GM12873 (cell line): ENCODE measurements around the gene DBN1.
A peak's percentile ranks its signal among the peaks of the same experiment; 100 is the strongest.

Source experiments
- TF ChIP-seq, protein P1 (sequence below): IDR thresholded peaks from 2 replicates; pipeline ENCODE4 v1.5.1; 2012; ENCODE audit warnings: low read depth, mild to moderate bottlenecking, moderate library complexity, low read length, control low read depth; ENCODE audit not compliant: insufficient read depth; ENCODE audit errors: missing control alignments

DBN1 gene

DNA sequence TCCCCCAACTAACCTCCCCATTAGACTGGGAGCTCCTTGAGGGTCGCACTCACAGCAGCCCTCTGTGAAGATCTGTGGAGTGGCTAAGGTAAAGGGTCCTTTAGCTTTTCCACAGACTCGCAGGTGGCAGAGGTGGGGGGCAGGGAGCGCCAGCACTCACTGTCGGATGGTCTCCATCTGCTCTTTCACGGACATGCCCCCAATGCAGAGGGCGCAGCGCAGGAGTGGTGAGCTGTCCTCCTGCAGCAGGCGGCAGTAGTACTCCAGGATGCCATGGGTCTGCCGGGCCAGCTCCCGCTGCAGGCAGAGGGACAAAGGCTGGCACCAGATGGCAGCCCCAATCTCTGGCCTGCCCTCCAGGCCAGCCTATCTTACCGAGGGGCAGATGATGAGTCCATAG, 41.1 kb upstream of the DBN1 start:
- TF ChIP-seq, protein P1, sequence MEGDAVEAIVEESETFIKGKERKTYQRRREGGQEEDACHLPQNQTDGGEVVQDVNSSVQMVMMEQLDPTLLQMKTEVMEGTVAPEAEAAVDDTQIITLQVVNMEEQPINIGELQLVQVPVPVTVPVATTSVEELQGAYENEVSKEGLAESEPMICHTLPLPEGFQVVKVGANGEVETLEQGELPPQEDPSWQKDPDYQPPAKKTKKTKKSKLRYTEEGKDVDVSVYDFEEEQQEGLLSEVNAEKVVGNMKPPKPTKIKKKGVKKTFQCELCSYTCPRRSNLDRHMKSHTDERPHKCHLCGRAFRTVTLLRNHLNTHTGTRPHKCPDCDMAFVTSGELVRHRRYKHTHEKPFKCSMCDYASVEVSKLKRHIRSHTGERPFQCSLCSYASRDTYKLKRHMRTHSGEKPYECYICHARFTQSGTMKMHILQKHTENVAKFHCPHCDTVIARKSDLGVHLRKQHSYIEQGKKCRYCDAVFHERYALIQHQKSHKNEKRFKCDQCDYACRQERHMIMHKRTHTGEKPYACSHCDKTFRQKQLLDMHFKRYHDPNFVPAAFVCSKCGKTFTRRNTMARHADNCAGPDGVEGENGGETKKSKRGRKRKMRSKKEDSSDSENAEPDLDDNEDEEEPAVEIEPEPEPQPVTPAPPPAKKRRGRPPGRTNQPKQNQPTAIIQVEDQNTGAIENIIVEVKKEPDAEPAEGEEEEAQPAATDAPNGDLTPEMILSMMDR: no peak

DNA sequence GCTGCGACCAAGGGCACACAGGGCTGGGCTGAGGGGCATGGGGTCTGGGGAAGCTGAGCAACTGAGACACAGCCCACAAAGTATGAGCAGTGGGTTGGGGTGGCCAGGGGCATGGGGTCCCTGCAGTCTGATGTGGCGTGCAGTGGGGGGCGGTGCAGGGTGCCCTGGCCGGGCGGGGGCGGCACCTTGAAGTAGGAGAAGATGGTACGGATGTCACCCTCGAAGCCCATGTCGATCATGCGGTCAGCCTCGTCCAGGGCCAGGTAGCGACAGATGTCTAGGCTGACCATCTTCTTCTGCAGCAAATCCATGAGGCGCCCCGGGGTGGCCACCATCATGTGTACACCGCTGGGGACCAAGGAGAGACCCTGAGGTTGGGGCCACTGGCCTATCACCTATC, 40.1 kb upstream of the DBN1 start:
- TF ChIP-seq, protein P1: no peak

DNA sequence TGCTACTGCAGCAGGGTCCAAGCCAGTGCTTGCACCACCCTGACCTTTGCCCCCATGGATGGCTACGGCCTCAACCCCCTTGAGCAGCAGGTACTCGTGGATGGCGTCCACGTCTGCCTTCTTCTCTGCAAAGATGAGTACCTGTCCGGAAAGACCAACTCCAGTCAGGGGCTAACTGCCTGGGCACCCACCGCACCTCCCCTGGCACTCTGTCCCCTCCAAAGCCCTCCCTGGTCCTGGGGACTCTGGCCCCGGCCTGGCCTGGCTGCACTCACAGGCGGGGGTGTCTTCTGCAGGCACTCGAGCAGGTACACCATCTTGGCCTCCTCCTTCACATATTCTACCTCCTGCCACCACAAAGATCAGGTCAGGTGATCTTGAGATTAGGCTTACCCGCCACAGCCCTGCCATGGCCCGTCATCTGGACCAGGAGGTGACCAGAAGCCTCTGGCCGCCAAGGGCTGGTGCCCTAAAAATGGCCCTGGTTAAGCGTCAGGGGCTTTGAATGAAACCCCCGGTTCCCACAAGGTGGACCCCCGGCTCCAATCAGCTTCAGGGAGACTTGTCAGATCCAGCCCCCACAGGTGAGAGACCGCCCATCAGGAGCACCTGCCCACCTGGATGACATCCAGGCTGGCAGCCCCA, 39.4 kb upstream of the DBN1 start:
- TF ChIP-seq, protein P1: no peak

DNA sequence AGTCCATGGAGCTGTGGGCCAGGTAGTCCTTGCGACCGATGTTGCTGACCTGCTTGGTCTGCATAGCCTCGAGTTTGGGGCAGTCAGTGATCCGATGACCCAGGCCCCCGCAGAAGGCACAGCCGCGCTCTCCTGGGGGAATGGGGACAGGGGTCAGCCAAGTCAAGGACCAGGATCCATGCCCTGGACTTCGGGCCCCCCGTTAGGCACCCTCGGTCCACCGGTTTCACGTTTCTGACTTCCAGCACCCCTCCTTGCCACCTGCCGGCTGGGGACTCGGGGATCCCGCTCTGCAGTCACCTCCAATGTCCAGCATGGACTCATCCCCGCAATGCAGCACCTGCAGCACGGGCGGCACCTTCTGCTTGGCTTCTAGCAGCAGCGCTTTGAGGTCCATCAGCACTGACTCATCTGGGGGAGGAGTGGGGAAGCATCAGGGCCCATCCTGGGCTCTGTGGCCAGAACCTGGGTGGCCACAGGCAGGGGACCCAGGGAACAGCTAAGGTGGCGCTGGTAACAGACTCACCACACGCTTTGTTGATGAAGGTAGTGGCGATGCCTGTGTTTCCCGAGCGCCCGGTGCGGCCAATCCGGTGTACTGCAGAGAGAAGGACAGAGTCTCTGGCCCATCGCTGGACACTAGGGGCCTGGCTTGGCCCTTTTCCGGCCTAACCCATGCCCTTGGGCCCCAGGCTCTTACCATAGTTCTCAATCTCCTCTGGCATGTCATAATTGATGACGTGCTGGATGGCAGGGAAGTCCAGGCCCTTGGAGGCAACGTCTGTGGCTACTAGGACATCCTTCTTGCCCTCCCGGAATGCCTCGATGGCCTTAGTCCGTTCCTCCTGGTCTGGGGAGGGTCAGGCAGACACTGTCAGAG, 38.6 kb upstream of the DBN1 start:
- TF ChIP-seq, protein P1: no peak

DNA sequence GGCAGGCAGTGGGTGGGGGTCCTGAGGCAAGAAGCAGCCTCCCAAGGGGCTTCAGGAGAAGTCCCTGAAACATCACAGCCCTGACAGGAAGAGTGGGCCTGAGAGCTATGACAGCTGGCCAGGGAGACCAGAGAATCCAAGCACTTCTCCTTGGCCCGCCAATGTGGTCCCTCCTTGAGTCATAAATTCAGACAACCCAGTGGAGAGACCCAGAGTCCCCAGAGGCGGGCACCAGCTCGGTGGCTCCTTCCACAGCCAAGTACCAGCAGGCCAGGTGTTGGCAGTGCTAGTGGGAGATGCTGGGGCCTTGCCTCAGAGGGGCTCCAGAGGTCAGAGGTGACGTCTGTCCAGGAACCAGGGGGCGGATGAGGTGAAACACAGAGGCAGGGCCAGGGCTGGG, 37.7 kb upstream of the DBN1 start:
- TF ChIP-seq, protein P1: no peak

DNA sequence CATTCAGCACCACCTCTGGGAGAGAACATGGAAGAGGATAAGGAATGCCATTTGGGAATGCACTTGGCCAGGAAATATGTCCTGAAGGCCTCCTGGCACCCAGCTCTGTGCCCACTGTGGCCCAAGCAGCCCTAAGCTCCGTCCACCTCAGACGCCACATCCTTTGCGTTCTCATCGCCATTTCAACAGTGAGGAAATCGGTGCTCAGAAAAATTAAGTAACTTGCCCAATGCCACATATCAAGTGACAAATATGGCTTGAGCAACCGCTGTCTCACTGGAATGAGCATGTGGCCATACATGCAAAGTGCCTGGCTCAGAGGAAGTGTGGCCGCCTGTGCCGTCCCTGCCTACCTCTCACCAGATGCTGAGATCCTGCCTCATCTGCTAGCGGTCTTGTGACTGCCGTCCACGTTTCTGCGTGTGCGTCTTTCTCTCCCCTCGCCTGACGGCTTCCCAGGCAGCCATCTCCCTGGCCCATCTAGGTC, 37.2 kb upstream of the DBN1 start:
- TF ChIP-seq, protein P1: no peak

DNA sequence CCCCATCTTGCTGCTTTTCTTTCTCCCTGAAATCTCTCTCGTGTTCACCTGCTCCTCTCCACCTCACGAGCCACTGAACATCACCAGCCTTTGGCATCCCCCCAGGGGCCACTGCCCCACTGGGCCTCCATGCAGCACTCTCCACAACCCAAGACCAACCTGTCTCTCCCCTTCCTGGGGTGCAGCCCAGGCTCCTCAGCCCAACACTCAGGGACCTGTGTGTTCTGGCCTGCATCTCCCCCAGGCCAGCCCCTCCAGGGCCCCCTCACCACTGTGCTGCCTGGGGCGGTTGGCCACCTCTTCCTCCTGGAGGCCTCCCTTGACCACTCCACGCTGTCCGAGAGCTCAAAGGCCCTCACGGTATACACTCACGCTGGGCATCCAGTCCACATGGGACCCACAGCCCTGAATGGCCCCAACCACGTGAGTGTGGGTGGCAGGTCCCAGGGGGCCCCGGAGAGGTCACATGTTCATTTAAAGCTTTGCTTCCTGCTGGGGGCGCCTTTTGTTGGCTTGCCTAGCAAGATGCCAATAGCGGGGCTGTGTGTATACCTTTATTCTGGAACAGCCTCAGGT, 36.6 kb upstream of the DBN1 start:
- TF ChIP-seq, protein P1: peak; percentile 30
